PC-9 (cell line): Measurements from ENCODE around the gene DMBT1.

Source experiments
- CTCF ChIP-seq: fragments of 200-600 bp; sonication (generic); conservative IDR thresholded peaks from 2 replicates; pipeline ENCODE4 v1.6.1; 2017; ENCODE audit warnings: mixed run types, antibody characterized with exemption, mild to moderate bottlenecking, moderate library complexity
- EZH2 ChIP-seq: fragments of 200-600 bp; sonication (generic); IDR thresholded peaks from 2 replicates; pipeline ENCODE4 v1.8.0; 2017; ENCODE audit warnings: antibody characterized with exemption, low read depth

GRCh38 chr10:122564980-122565379 lies 4.4 kb downstream of the DMBT1 start:
- TF ChIP-seq EZH2 (no peak), CTCF (no peak)
